ENCODE results near the gene MYO5C.

Gene MYO5C

DNA sequence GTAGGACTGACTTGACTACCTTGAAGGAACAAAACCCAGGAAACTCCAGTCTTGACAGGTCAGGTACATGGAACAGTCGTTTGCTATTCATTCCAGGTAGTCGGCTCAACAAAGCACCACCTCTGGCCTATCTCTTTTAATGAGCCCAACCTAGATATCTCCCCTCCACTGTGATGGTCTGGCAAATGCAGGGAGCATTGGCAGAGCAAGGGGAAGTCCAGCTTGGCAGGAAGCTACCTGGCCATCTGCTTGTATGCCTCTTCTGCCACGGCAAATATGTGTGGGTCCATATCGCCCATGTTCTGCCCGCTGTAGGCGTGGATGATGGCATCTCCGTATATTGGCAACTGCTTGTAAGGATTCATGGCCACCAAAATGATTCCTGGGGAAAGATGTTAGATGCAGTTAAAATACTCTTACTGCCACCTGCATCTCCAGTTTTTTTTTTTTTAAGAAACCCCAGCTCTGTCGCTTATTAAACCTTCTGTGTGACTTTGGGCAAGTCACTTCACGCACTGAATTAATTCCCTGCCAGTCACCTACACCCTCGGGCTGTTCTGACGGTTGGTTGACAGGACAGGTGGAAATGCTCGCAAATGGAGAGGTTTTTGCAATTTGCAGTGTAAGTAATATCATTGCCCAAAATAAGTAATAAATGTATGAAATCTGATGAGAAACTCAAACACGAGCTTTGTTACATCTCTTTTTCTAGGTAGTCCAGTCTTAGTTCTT is 16.8 kb downstream of the MYO5C start:
- no peak for DNase-seq

DNA sequence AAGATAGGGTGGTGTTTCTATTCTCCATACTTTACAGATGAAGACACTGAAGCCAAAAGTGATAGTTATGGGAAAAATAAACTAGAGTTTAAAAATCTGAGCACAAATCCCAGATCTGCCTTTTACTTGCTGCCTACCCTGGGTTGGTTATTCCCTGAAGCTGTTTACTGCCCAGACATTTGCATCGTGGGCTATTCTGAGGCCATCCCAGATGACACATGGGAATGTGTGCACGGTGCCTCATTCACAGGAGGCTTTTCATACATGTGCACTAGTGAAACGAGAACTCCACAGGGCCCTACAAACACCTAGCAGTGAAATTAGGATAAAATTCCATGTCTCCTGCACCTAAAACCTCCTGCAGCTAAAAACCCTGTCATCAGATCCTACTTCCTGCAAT is 17.5 kb downstream of the MYO5C start:
- DNase-seq: no peak

DNA sequence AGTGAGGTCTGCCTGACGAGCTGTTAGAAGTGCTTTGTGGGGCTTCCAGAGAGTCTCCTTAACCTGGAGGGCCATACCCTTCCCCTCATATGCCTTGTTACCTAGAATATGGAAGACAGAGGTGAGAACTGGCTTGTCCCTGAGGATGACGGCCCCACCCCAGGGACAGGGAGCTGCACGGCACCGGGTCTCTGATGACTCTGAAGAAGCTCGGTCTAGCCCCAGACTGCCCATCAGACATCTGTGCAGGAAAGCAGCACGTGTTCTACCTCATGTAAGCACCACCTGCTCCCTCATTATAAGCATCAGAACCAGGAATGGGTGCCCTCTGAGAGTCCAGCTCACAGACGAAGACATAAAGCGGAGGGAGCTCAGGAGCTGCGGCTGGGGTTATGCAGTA is 18.0 kb downstream of the MYO5C start:
- no peak for DNase-seq

DNA sequence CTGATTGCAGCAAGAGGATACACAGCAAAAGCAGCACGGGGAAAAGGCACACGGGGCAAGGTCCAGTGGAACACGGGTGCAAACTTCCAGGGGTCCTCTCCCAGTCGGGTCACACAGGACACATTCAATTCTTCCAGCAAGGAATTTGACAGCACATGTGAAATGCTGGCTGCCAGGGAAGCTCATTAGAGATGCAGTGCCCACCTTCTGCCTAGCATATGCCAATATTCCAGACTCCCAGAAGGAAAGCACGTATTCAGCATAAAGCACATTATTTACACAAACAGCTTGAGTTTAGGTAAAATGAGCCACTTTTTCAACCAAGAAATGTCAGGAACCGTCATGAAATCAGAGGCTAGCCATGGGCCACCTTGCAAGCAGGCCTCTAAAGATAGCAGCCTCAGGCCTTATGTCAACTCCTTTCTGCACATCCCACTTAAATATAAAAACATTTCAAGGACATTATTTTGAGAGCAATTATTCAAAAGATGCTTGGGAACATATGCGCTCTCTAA is 19.3 kb downstream of the MYO5C start:
- no peak for DNase-seq

DNA sequence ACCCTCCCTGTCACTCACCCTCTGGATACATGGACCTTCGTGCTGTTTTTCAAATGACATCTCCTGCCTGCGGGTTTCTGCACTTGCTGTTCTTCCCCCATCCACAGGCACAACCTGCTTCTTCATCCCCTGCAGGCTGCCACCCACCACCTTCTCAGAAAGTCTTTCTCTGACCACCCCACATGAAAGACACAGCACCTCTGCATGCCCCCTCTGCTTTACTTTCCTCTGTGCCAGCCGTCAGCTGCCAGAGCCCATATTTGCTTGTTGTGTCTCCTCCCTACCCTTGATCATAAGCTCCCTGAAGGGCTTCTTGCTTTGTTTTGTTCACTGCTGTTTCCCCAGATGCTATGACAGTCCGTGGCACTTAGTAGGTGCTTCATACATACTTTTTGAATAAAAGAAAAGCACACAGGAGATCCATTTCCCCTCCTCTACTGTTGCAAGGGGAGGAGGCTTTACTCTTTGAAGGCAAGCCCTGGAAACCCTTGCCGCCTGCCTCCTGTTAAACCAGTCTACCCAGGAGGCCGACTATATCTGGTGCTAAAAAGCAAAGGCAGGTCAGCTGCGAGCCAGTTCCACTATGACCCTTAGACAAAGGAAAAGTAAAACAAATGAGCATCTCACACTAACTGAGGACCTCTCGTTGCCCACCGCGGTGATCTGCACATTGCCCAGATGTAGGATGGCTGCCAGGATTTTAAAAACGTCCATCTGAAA is 31.9 kb downstream of the MYO5C start:
- no peak for DNase-seq

DNA sequence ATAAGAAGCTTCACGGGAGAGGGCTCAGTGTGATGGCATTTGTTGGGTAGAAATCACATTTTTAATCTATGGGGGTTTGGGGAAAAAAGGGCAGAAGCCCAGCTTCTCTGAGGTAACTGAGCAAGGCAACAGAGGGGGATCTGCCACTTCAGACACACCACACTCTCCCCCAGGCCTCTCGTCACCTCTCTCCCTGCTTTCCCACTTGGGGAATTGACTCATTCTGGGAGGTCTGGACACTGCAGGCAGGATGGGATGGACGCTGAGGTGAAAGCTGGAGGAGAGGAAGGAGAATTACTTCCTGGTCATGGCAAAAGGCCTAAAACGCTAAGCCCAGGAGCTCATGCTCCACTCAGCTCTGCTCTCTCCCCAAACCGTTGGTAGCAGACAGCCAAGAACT is 33.2 kb downstream of the MYO5C start:
- no peak for DNase-seq

DNA sequence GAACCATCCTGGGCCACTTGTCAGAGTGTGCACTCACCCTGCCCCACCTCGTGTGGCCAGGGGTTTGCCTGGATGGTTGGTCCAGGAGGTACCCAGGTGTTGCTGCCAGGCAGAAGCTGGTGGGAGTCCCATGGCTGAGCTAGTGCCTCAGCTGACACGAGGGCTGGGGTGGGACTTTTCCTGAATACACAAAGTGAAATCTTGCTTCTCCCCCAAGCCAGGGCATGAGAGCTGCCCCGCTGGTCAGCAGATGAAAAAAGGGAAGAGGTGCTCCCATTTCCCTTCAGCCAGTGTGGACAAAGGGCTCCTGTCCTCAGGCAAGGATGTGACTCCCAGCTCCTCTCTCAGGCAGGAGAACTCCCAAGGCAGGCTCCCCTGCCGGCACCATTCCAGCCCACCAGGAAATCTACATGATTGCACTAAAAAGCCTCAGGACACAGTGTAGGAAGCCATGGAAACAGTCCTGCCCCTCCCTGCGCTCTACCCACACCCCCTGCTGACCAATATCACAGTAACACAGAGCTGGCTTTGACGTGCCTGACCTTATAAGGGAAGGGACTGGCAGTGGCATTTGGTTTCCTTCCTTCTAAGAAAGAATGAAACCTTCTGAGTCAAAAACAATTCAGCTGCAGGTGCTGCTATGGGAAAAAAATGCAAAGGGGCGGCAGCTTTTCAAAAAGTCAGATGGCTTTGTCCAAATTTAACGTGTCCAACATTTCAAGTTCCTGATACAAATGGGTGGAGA is 33.9 kb downstream of the MYO5C start:
- DNase-seq: no peak

DNA sequence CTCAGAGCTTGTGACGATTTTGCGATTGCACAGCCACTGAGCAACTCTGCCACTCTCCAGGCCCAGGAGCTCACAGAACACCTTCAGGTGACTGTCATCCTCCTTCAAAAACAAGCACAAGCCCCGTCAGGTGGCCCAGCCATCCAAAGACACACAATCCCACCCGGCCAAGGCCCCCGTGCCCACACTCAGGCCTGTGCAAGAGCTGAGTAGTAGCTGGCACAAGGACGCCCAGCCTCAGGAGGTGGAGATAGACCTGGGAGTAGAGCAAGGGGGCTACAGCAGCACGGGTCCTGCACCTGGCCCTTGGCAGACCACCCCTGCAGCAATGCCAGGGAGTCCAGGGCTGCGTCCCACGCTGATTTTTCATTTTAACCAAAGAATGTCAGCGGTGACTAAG is 34.6 kb downstream of the MYO5C start:
- no peak for DNase-seq

DNA sequence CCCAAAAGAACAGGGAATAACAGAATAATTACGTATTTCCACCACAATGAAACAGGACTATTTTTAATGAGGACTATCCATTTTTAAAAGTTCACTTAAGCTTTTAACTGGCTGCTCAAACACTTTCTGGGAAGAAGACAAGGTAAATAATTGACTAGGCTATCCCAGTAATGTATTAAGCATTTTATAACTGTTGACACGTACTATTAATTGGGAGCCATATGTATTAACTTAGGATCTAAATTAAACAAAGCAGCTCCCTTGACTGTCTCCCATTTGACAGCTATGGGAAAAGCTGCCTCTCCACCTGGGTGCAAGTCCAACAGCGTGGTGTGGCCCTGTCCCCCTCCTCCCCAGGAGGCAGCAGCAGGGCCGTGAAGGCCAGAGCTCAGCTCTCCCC is 36.1 kb downstream of the MYO5C start:
- no peak for DNase-seq

DNA sequence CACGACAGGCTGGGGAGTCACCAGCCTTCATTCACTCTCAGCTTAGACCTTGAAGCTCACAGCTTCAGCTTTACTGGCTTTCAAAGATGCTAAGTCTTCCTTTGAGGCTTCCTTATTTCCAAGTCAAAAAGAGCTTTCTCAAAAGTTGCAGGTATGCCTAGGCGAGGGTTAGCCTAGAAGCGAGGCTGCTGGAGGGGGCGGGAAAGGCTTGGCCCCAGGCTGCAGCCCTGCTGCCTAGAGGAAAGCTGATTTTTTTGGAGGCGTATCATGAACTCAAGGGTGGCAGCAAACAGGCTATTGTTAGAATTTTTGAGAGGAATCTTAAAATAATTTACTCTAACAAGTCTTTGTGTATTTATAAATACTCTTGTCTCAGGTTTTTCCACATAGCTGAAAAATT is 37.1 kb downstream of the MYO5C start:
- DNase-seq: no peak

DNA sequence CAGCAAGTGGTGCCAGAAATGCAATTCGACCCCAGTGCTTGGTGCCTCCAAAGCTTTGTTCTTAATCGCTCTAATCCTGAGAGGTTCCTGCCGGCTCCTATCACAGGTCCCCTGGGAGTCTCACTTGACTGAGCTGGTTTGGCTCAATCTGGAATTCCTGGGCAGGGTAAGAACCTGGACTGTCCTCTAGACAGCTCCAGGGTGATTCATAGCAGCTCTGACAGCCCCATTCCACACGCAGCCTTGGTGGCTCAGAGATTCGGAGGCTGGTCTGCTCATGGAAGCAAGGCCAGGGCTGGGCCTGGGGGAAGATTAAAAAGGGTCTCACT is 37.9 kb downstream of the MYO5C start:
- no peak for DNase-seq

DNA sequence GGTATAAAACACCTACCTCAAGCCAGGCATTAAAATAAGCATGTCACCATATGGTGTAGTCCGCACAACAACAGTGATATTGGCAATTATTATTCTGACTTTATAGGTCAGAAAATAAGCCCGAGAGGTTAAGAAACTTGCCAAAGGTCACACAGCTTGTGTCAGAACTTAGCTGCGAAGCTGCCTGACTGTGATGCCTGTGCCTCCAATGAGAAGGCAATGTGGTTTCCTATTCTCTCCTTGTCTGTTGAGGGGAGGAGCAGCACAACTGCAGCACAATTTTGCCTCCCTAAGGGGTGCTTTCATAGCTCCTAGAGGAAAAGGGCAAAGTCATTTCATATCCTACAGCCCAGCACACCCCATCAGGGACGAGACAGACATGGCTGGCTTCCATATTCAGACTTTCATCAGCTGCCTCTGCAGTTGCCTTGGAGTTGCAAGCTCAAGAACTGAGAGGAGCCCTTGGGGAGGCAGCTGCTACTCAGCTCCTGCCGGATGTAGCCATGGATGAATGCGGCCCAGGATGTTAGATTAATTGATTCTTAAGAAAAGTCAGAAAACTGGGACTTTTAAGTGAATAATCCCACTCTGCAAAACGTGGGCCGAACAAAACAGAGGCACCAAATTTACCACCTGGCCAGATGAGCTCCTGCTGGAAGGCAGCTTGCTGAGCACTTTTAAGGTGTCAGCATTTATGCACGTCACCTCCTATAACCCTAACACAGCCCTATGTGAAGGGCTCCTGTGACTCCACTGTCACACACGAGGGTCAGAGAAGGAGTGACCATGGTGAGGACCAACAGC is 38.5 kb downstream of the MYO5C start:
- peak; percentile 10 for DNase-seq

DNA sequence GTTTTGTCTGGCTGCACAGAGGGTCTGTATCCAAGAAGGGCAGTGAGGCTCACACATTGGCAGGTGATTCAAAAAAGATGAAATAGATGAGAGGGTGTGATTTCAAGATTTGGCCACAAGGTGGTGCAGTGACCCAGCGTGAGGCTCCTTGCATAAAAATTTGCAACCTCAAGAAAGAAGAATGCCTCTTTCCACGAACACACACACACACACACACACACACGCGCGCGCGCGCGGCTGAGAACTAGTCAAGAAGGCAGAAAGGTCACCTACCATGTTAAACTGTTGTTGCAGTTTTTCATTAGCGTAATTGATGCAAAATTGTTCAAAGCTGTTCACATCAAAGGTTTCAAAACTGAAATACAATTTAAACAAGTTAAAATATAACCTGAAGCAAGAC is 39.2 kb downstream of the MYO5C start:
- peak; percentile 76 for DNase-seq

DNA sequence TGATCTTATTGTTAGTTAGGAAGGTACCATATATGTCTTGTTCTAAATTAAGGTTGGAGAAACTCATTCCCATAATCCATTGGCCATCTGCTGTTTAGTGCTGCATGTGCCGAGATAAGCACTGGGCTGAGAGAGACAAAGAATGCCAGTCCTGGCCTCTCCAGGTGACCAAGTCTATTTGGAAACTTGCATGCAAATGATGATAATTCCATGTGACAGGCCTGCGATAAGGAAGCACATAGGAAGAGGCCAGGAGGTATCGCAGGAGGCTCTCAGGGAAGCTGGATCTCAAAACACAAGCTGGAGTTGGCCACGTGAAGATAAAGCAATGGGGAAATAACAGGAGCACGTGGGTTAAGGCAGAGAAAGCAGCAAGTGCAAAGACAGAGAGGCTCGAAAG is 39.7 kb downstream of the MYO5C start:
- DNase-seq: no peak

DNA sequence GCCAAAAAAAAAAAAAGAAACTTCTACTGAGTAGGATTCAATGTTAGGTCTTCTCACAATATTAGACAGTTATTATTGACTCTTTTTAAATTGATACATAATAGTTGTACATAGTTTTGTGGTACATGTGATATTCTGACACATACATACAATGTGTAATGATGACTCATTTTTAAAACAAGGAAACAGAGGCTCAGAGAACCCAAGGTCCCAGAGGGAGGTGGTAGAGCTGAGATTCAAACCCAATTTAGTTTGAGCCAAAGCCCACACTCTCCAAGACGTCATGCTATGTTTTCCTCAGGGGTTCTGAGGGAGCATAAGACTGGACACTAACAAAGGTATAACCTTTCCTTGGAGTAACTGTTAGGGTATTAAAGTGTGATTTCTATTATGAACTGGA is 40.6 kb downstream of the MYO5C start:
- peak; percentile 11 for DNase-seq

DNA sequence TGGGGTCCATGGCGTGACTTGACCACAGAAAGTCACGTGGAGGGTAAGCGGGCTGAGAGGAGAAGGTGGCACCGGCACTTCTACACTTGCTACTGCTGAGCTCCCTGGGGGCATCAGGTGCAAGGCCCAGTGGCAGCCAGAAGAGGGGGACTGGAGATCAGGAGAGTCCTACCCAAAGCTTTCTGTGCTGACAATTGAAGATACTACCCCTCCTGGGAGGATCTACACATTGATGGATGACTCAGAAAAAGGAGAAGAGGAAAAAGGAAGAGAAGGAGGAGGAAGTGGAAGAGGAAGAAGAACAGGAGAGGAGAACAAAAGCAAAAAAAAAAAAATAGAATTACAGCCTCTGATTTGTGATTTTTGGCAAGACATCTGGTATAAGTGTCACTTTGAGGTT is 41.2 kb downstream of the MYO5C start:
- peak; percentile 4 for DNase-seq

DNA sequence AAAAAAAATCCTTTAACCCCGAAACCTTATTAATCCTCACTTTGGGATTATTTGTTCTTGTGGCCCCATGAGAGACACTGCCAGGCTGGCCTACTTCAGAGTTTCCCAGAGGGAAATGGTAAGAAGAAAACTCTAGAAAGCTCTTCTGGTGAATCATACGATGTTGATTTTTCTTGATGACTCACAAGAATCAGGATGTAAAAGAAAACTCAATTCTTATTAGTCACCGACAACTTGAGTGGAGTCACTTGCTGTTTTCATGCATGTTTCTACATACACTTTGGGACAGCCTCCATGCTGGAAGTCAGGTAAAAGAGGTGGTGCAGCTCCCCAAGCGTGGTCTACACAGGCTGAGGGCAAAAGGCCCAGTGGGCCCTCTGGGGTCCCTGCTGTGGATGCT is 42.8 kb downstream of the MYO5C start:
- peak; percentile 74 for DNase-seq

DNA sequence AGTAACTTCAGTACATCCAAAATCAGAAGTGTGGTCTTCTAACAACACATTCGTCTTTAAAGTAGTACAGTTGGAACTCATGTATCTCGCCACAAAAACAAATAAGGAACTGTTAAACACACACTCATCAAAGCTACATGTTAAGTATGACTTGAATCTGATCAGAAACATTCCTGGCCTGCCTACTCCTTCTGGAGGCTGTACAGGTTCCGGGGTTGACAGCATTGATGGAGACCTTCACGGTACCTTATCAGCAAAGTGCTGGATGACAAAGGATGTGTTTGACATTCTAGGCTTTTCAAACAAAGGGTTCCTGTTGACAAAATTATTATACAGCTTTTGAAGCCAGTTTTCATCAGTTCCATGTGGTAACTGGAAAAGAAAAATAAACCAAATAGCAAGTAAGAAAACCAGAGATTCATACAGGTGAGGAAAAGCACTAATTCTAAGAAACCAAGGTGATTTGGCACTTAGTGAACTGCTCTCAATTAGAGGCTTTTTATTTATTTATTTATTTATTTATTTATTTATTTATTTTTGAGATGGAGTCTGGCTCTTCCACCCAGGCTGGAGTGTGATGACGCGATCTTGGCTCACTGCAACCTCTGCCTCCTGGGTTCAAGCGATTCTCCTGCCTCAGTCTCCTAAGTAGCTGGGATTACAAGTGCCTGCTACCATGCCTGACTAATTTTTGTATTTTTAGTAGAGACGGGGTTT is 44.3 kb downstream of the MYO5C start:
- peak; percentile 91 for DNase-seq

DNA sequence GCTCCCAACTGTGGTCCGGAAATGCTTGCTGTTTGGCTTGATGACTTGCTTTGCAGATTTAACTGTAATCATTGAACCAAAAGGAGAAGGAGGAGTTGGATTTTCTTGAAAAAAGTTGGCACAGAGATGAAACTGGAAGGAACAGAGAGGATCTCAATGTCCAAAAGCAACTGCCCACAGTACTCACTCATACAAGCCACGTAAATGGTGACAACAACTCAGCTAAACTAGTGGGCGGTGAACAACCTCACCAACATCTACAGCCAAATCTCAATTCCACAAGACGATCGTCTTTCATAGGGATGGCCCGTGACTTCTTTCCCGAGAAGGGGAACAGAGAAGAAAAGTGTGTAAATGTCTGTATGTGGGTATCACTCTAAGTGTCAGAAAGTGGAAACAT is 48.1 kb downstream of the MYO5C start:
- no peak for DNase-seq

DNA sequence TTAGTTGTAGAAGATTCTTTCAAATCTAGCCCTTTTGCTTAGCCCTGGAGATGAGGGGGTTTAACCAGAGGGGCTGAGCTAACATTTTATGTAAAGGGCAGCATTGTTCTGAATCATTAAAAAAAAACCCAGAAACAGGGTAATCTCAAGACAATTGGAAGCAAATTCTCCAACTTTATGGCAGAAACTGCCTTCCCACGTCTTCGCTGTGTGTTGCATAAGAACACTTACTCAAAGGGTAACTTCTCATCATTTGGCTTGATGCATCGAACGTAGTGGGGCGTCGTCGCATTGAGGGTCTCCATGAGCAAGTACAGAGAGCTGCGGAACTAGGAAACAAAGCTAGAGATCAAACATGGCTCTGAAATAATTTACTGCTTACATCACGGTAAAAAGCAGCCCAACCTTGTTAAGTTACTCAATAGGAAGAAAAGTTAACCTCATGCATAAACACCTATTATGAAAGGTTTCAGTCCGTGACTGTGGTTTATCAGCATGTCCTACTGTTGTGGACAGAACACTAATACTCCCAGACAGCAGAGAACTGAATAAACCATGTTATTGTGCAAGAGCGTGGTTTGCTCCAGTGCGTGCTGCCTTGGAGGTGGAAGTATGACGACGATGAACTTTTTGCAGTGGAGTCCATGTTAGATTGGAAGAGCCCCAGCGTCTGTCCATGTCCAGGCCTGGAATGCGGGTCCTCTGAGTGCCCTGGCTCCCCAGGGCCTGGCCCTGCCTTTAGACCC is 48.7 kb downstream of the MYO5C start:
- no peak for DNase-seq

DNA sequence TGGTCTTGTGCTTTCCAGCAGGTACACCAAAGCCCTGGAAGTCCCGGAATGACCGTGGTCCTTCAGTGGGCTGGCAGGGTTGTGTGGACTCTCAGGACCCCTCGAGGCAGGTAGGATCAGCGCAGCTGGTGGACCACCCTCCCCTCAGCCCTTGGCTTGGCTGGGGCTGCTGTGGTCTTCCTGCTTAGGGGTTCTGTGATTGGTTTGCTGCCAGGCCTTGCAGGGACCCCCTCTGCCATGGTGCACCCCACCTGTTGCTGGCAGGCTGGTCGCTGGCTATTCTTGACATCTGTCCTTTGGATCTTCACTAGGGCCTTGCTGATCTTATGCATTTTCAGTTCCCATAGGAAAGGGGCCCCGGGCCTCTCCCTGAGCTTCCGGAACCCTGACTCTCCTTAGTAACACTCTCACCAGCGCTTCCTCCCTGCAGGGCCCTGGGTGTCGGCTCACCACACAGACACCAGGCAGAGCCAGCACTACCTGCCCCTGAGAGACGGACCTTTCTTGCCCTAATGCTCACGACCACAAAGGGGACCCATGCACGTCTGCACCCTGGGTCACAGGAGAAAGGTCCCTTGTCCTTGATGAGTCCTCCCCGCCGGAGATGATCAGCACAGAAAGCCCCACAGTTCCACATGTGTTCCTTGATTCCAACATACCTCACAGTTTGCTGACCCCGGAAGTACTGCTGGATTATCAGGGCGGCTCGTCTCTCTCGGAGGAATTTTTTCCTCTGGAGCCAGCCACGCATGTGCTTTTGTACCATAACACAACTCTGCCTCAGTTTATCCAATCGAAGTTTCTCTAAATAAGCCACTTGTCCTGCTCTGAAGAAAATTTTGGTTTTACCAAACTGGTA is 51.7 kb downstream of the MYO5C start:
- no peak for DNase-seq
